Measurements from ENCODE around the gene MIF4GD.

The MIF4GD gene

DNA sequence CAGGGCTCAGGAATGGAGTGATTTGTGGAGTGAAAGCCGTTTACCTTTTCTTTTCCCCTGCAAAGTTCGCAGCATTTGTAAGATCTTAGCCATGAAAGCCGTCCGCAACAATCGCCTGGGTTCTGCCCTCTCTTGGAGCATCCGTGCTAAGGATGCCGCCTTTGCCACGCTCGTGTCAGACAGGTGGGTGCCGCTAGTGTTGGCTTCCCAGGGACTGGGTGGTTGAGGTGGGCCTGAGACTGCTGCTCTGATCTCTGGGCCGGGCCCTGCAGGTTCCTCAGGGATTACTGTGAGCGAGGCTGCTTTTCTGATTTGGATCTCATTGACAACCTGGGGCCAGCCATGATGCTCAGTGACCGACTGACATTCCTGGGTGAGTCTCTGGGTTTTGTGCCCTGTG, 38.2 kb downstream of the MIF4GD start:
- DNase-seq (ENCODE audit: low spot score), result no peak

DNA sequence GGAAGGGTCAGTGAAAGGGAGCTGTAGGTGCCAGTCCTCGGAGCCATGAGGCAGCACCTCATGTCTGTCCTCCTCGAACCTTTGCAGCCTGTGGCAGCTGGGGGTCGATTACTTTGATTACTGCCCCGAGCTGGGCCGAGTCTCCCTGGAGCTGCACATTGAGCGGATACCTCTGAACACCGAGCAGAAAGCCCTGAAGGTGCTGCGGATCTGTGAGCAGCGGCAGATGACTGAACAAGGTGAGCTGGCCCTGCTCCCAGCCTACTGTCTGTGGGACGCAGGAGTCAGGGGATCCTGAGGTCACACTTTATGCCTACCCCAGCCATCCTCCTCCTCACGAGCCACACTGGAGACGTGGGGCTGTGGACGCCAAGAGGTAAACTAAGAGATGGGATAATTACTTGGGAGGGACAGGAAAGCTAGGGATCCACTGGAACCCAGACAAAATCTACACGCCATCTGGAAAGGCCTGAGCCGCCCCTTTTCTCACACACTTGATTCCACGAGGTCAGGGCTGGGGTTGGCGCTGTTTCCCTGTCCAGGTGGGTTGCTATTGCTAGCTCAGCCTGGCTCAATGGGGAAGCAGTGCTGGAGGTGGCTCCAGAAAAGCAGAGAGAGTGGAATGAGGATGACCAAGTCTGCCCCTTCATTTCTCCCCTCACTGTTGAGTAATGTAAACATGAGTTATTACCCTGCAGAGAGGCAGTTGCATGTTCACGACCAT, 39.1 kb downstream of the MIF4GD start:
- no peak for DNase-seq (ENCODE audit: low spot score)

DNA sequence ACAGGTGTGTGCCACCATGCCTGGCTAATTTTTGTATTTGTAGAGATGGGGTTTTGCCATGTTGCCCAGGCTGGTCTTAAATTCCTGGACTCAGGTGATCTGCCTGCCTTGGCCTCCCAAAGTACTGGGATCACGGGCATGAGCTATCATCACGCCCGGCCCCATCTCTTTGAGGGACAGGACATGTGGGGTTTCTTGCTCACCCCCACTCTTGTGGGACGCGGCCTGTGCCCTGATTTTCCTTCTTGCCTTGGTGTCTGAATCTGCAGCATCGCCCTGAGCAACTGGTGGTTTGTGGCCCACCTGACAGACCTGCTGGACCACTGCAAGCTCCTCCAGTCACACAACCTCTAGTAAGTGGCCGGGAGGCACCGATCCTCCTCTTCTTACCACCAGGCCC, 40.0 kb downstream of the MIF4GD start:
- DNase-seq (ENCODE audit: low spot score), result no peak

DNA sequence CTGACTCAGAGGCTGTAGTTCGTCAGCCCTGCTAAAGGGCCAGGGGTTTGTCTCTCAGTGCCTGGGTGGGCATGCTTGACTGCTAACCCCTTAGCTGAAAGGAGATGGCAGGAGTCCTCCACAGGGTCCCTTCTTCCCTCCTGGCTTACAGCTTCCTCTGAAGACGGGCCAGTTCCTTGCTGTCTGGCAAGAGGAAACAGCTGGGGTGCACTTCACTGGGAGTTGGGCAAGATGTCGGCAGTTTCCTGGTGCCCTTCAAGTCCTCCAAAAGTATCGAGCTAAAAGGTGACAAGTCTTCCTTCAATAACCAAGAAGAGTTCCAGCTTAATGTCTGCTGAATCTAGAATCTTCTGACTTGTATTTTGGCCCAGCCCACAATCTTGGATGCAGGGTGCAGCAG, 42.2 kb downstream of the MIF4GD start:
- no peak for DNase-seq (ENCODE audit: low spot score)

DNA sequence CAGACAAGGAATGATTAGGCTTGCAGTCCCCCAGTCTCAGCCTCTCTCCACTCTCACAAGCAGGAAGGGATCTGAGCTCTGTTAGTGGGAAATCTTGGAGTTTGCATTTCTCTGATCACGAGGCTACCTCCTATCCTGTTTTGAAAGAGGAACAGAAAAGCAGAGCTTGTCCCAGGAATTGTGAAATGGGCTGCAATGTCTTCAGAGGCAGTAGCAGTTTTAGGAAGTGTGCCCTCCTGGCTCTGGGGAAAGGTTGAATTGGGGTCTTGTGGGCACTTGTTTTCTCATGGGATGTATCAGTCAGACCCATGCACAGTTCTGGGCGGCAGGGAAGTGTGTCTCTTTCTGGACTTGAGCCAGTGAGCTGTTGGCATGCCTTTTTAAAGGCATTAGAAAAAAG, 42.7 kb downstream of the MIF4GD start:
- DNase-seq (ENCODE audit: low spot score), result no peak

DNA sequence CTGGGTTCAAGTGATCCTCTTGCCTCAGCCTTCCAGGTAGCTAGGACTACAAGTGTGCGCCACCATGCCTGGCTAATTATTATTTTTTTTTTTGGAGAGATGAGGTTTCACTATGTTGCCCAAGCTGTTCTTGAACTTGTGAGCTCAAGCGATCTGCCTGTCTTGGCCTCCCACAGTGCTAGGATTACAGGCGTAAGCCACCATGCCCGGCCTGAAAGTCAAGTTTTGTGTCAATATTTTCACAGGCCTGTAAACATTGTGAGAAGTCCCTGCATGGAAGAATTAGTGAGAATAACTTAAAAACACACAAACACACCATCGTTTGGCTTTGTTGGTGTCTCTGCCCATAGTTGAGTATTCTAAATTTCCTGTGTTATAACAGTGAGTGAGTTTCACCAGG, 43.3 kb downstream of the MIF4GD start:
- DNase-seq (ENCODE audit: low spot score), result no peak

DNA sequence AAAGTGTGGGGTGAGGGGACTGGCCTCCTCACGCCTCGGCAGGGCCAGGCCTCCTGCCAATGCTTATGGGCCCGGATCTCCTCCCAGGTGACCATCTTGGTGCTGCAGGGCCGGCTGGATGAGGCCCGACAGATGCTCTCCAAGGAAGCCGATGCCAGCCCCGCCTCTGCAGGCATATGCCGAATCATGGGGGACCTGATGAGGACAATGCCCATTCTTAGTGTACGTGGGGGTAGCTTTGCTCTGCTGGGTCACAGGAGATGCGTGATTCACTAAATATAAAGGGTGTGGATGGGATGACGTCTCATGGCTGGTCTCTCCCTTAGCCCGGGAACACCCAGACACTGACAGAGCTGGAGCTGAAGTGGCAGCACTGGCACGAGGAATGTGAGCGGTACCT, 46.0 kb downstream of the MIF4GD start:
- DNase-seq (ENCODE audit: low spot score), result no peak

DNA sequence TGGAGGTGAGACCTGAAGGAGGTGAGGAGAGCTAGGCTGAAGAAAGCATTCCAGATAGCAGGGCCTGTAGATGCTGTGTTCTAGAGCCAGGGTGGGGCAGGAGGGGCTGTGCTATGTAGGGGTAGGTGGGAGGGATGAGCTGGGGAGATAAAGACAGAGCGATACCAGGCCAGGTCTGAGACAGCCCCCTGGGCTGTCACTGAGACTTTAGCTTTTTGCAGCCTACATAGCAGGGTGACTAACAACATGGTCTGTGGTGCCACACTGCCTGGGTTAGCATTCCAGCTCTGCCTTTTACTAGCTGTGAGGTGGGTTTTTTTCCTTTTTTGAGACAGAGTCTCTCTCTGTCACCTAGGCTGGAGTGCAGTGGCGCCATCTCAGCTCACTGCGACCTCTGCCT, 51.2 kb downstream of the MIF4GD start:
- no peak for DNase-seq (ENCODE audit: low spot score)

DNA sequence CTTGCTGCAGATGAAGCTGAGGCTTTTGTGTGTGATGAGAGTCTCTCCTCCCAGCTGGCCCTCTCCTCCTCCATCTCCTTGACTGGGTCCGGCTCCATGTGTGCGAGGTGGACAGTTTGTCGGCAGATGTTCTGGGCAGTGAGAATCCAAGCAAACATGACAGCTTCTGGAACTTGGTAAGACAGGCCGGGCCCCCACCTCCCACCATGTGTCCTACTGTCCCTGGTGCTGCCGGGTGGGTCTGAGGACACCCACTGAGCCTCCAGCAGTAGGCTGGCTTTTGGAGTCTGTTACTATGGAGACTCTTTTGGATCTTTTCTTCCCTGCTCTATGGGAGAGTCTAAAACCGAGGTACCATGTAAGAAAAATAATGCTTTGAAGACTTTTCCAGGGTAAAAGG, 52.9 kb downstream of the MIF4GD start:
- DNase-seq (ENCODE audit: low spot score), result no peak
